Measurements from ENCODE around the gene SANBR.

DNA sequence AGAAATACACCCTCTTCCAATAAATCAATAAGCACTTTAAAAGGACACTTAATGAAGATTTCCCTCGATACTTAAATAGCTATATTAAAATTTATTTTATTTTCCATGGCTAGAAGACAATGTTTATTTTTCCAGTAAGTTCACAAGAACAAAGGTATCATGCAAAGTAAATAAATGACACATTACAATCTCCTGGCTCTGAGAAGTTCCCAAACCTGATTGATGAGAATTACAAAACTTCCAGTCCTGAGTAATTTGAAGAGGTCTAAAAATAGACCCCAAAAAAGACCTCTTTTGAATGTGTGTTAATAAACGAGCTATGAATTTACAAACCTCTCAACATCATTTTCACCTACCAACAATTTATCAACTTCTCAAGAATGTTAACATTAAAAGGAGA lies 49.7 kb upstream of the SANBR start:
- TF ChIP-seq POLR2A (IDR thresholded peaks at IDR 0.05) (no peak), POLR2AphosphoS5 (IDR thresholded peaks at IDR 0.05; ENCODE audit: insufficient read depth in 1 of 2, low read depth in 1 of 2) (peak in 1 of 2 donors; percentile 70)
- TF ChIP-seq, protein P1, sequence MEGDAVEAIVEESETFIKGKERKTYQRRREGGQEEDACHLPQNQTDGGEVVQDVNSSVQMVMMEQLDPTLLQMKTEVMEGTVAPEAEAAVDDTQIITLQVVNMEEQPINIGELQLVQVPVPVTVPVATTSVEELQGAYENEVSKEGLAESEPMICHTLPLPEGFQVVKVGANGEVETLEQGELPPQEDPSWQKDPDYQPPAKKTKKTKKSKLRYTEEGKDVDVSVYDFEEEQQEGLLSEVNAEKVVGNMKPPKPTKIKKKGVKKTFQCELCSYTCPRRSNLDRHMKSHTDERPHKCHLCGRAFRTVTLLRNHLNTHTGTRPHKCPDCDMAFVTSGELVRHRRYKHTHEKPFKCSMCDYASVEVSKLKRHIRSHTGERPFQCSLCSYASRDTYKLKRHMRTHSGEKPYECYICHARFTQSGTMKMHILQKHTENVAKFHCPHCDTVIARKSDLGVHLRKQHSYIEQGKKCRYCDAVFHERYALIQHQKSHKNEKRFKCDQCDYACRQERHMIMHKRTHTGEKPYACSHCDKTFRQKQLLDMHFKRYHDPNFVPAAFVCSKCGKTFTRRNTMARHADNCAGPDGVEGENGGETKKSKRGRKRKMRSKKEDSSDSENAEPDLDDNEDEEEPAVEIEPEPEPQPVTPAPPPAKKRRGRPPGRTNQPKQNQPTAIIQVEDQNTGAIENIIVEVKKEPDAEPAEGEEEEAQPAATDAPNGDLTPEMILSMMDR (IDR thresholded peaks at IDR 0.05), result no peak

Data from vagina (tissue), 2 donors.